Stomach (tissue), 4 donors: ENCODE data around the gene ATP8B4.

Source experiments
- CTCF ChIP-seq, 7 experiments: fragments of 450-650 bp in 4 of 7; fragments of 200-600 bp in 3 of 7; sonication (generic) in 3 of 7; IDR thresholded peaks; one replicate each; pipeline ENCODE4 v1.5.1; 2016 to 2019; ENCODE audit warnings: antibody characterized with exemption in 7 of 7, control low read depth in 2 of 7, mild to moderate bottlenecking in 1 of 7
- EP300 ChIP-seq: sonication (generic); formaldehyde crosslinking; IDR thresholded peaks from one replicate; pipeline ENCODE4 v1.6.1; 2017; ENCODE audit warnings: antibody characterized with exemption
- POLR2A ChIP-seq, 4 donors: fragments of 450-650 bp; IDR thresholded peaks; one replicate each; pipeline ENCODE4 v1.6.1; 2016; ENCODE audit warnings: antibody characterized with exemption in 4 of 4, control low read depth in 2 of 4, mild to moderate bottlenecking in 1 of 4, moderate library complexity in 1 of 4
- POLR2AphosphoS5 ChIP-seq, 3 donors: sonication (generic); formaldehyde crosslinking; IDR thresholded peaks; one replicate each; pipeline ENCODE4 v1.6.1; 2016; ENCODE audit warnings: antibody characterized with exemption in 3 of 3

- TF ChIP-seq POLR2AphosphoS5 (IDR thresholded peaks at IDR 0.05) (no peak), EP300 (no peak), POLR2A (IDR thresholded peaks at IDR 0.05) (no peak), CTCF (IDR thresholded peaks at IDR 0.05) (no peak)
Observed at GRCh38 chr15:49868348-49868747, 250.7 kb downstream of the ATP8B4 start.
